GM12878 (cell line): Measurements from ENCODE around the gene EIF3B. TPM values are rescaled to one million over a fixed set of nuclear protein-coding genes. Genes with fewer than 3 reads are reported as not detected.

Experiments used
- ATAC-seq: fragments of 200-7000 bp; cut with Tn5 transposase; 3 replicates; pipeline ENCODE4 v1.9.1; 2020; ENCODE audit warnings: mild to moderate bottlenecking, moderate library complexity
- BruUV-seq: library from RNA; stranded (reverse); fragments of 400-500 nt; replicated peaks from 2 replicates; lab custom pipeline; 2021; lab: Mats Ljungman, UMichigan
- CTCF ChIA-PET: fragments of 300-600 bp; sonication (Branson Sonifier 250); formaldehyde crosslinking; extraction: SDS; loops from one replicate; lab custom pipeline; 2021; ENCODE audit warnings: inconsistent platforms; lab: Yijun Ruan, JAX
- POLR2A ChIA-PET: fragments of 350-600 bp; formaldehyde crosslinking; extraction: SDS; loops from one replicate; lab custom pipeline; 2021; ENCODE audit warnings: inconsistent platforms; lab: Charles Lee
- RAD21 ChIA-PET: fragments of 300-600 bp; sonication (Branson Sonifier 250); formaldehyde crosslinking; loops from one replicate; lab custom pipeline; 2023; ENCODE audit warnings: antibody characterized with exemption; ENCODE audit not compliant: unreplicated experiment; lab: Charles Lee
- SMC1A ChIA-PET: fragments of 300-600 bp; sonication (Branson Sonifier 250); formaldehyde crosslinking; loops from one replicate; lab custom pipeline; 2023; ENCODE audit not compliant: unreplicated experiment, uncharacterized antibody; lab: Charles Lee
- DNase-seq: peaks from one replicate; pipeline ENCODE4 v3.0.0-alpha.2; 2011; ENCODE audit warnings: low read depth, low spot score
- FAIRE-seq: peaks from 3 replicates; lab custom pipeline; 2011; peaks lifted over from hg19 to GRCh38; lab: Jason Lieb, UNC
- H2AFZ ChIP-seq: 2 replicates; pipeline ENCODE4 v1.6.0; 2011; ENCODE audit warnings: low read depth, low read length, control low read depth; ENCODE audit not compliant: control insufficient read depth
- H3K27ac ChIP-seq: 2 replicates; pipeline ENCODE4 v1.5.1; 2011; ENCODE audit warnings: control low read depth; ENCODE audit not compliant: control insufficient read depth, insufficient read depth
- H3K27me3 ChIP-seq, 2 experiments: replicated peaks in 1 of 2; 2 replicates each; pipeline versions ENCODE4 v1.6.0 to v1.6.1; 2011; ENCODE audit warnings: low read length in 1 of 2; ENCODE audit not compliant: control insufficient read depth in 2 of 2, insufficient read depth in 2 of 2
- H3K36me3 ChIP-seq, 2 experiments: 2 replicates each; pipeline ENCODE4 v1.5.1; 2011; ENCODE audit warnings: low read length in 1 of 2; ENCODE audit not compliant: control insufficient read depth in 2 of 2, insufficient read depth in 2 of 2
- H3K4me1 ChIP-seq: 2 replicates; pipeline ENCODE4 v1.6.1; 2011; ENCODE audit warnings: mild to moderate bottlenecking, low read length, moderate library complexity, mixed read lengths; ENCODE audit not compliant: control insufficient read depth, insufficient read depth
- H3K4me2 ChIP-seq: 2 replicates; pipeline ENCODE4 v1.6.0; 2011; ENCODE audit warnings: control low read depth; ENCODE audit not compliant: control insufficient read depth, insufficient read depth
- H3K4me3 ChIP-seq: fragments of 200-600 bp; sonication (generic); 2 replicates; pipeline ENCODE4 v1.5.1; 2016
- H3K79me2 ChIP-seq: 2 replicates; pipeline ENCODE4 v1.6.0; 2011; ENCODE audit warnings: low read length; ENCODE audit not compliant: control insufficient read depth, insufficient read depth
- H3K9ac ChIP-seq: 2 replicates; pipeline ENCODE4 v1.8.0; 2011; ENCODE audit warnings: low read length, control low read depth, mixed read lengths; ENCODE audit not compliant: control insufficient read depth, insufficient read depth
- H3K9me3 ChIP-seq: replicated peaks from 3 replicates; pipeline ENCODE4 v1.5.1; 2011; ENCODE audit warnings: mild to moderate bottlenecking, low read length; ENCODE audit not compliant: control insufficient read depth, insufficient read depth
- H4K20me1 ChIP-seq: 2 replicates; pipeline ENCODE4 v1.6.0; 2011; ENCODE audit not compliant: control insufficient read depth, insufficient read depth
- GABPA ChIP-seq: IDR thresholded peaks from 2 replicates; pipeline ENCODE4 v1.6.1; 2014; ENCODE audit warnings: antibody characterized with exemption, low read depth, mild to moderate bottlenecking, inconsistent platforms
- POLR2A ChIP-seq: IDR thresholded peaks from 2 replicates; pipeline ENCODE4 v1.6.1; 2011; ENCODE audit warnings: low read depth, mild to moderate bottlenecking, low read length
- SIN3A ChIP-seq: IDR thresholded peaks from 2 replicates; pipeline ENCODE4 v1.6.1; 2012; ENCODE audit warnings: low read depth, low read length, improper control_type of control experiment
- USF2 ChIP-seq: IDR thresholded peaks from 2 replicates; pipeline ENCODE4 v1.6.1; 2011; ENCODE audit warnings: low read depth, low read length, improper control_type of control experiment, borderline replicate concordance
- WGBS: methylation state at CpG from one replicate; pipeline ENCODE4 v1.1.6; 2016; ENCODE audit warnings: low lambda C conversion rate; ENCODE audit not compliant: insufficient replicate concordance, insufficient coverage; ENCODE audit errors: missing lambda C conversion rate; 5-methylcytosine and 5-hydroxymethylcytosine counted together
- in situ Hi-C: fragments of 300-500 bp; cut with MboI; formaldehyde crosslinking; loops from 9 replicates; pipeline ENCODE4 v1.14.3; 2018; ENCODE audit warnings: mixed read lengths
- intact Hi-C: fragments of 100-400 bp; cut with micrococcal nuclease; formaldehyde crosslinking; loops from one replicate; pipeline ENCODE4 v1.14.2; 2022; ENCODE audit not compliant: unreplicated experiment
- polyA plus RNA-seq, 11 experiments: library from polyadenylated mRNA; depleted of rRNA in 4 of 11; unstranded in 6 of 11; stranded (reverse) in 5 of 11; fragments of >200 nt; fragmentation: Nextera tagmentation in 4 of 11; fragmentation: Illumina TruSeq in 1 of 11; extraction: Ambion mirVana in 4 of 11; extraction: Trizol in 1 of 11; gene quantifications; 1 replicate in 1 of 11; 2 replicates in 10 of 11; pipeline versions ENCODE4 v1.2.1 to v1.2.3, GENCODE V29; 2011 to 2016; ENCODE audit warnings: inconsistent platforms in 2 of 11, missing spikeins in 2 of 11, low read depth in 1 of 11
- total RNA-seq, 4 experiments: library from RNA; depleted of rRNA in 3 of 4; stranded (reverse); fragments of >200 nt in 3 of 4; fragmentation: Illumina TruSeq in 1 of 4; extraction: Trizol in 1 of 4; gene quantifications; 2 replicates each; pipeline versions ENCODE4 v1.2.1 to v1.2.3, GENCODE V29; 2013 to 2021

The EIF3B gene
- total and polyA plus RNA-seq, 10 of the 15 experiments (the other 5 are each of a cell fraction or from before 2014, with no cell fraction given): 17.6 to 275 (median 153) TPM

DNA sequence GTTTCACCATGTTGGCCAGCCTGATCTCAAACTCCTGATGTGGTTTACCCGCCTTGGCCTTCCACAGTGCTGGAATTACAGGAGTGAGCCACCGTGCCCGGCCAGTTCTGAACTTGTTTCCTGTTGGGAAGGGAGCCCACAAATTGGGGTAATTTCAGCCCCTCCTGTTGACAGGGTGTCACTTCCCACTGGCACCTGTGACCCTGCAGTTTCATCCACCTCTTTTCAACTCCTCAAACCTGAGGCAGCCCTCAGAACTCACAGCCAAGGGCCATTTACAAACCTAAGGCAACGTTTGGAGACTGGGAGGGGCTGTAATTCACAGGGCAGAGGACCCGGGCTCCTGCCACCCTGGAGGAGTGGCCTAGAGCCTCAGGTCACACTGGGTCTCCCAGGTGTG is 26.6 kb downstream of the EIF3B start:
- H3K27me3 ChIP-seq: no peaks in the 10 kb centered on the region
- DNase-seq (no peak), FAIRE-seq (no peak), ATAC-seq (no peak)
- H3K79me2 ChIP-seq: no peaks in the 10 kb centered on the region
- ChIA-PET SMC1A (no interaction called here), CTCF (no interaction called here), RAD21 (no interaction called here), POLR2A (no interaction called here)
- H3K27ac ChIP-seq: no peak overlapping the region
- in situ Hi-C loops: no loop called here
- H2AFZ ChIP-seq: no peak overlapping the region
- intact Hi-C loops: no loop called here
- H4K20me1 ChIP-seq: no peaks in the 10 kb centered on the region
- no peak overlapping the region for H3K4me3 ChIP-seq
- WGBS: 51% methylated on average over 5 of the region's 5 CpGs
- TF ChIP-seq GABPA: no peak
- no peak for TF ChIP-seq USF2
- no peaks in the 10 kb centered on the region for H3K9me3 ChIP-seq
- no peak overlapping the region for H3K4me2 ChIP-seq
- no peaks in the 10 kb centered on the region for H3K4me1 ChIP-seq
- peaks cover 22 to 52% of the 10 kb centered on the region in 2 experiments for H3K36me3 ChIP-seq
- H3K9ac ChIP-seq: no peak overlapping the region
- BruUV-seq: no TSS peak

- POLR2A ChIA-PET: no interaction called here
- Histone ChIP-seq H4K20me1 (no peaks in the 10 kb centered on the region), H2AFZ (no peak overlapping the region), H3K9ac (no peak overlapping the region), H3K27ac (no peak overlapping the region), H3K4me1 (no peaks in the 10 kb centered on the region), H3K79me2 (no peaks in the 10 kb centered on the region), H3K4me2 (no peak overlapping the region), H3K36me3 (peaks cover 16 to 46% of the 10 kb centered on the region in 2 experiments), H3K27me3 (no peaks in the 10 kb centered on the region), H3K4me3 (no peak overlapping the region), H3K9me3 (no peaks in the 10 kb centered on the region)
- WGBS: 91% methylated on average over 21 of the region's 21 CpGs
- RAD21 ChIA-PET: interaction anchor here (0.7 kb wide), 1 partner anchor 46 kb away, joined by 3 read pairs; no protein-coding TSS in a partner anchor
- SMC1A ChIA-PET: no interaction called here
- FAIRE-seq (no peak), DNase-seq (no peak), ATAC-seq (no peak)
- BruUV-seq: no TSS peak
- in situ Hi-C loops: no loop called here
- 0 out of 2 replicates have a peak, but pooled peaks have one; percentile 19 for TF ChIP-seq POLR2A
- no peak for TF ChIP-seq SIN3A
- CTCF ChIA-PET: no interaction called here
- intact Hi-C loops: no loop called here
Measured at GRCh38 chr7:2381881-2382509, 27.4 kb downstream of the EIF3B start.
